Endothelial cell of umbilical vein (primary cell): ENCODE measurements around the gene BHLHA15. TPM values are rescaled to one million over a fixed set of nuclear protein-coding genes. Genes with fewer than 3 reads are reported as not detected.

Source experiments
- BruUV-seq: library from RNA; stranded (reverse); fragments of 400-500 nt; replicated peaks from 2 replicates; lab custom pipeline; 2021; lab: Mats Ljungman, UMichigan
- CTCF ChIA-PET: fragments of 300-600, 350-600 bp; sonication (Branson Sonifier 250); formaldehyde crosslinking; loops from one replicate; lab custom pipeline; 2021; ENCODE audit warnings: antibody characterized with exemption, inconsistent platforms; lab: Charles Lee
- POLR2A ChIA-PET: fragments of 300-600, 350-600 bp; sonication (Branson Sonifier 250); formaldehyde crosslinking; loops from one replicate; lab custom pipeline; 2021; ENCODE audit warnings: antibody characterized with exemption, inconsistent platforms; lab: Charles Lee
- DNase-seq: peaks from one replicate; pipeline ENCODE4 v3.0.0-alpha.2; 2011; ENCODE audit warnings: low read depth, low spot score
- FAIRE-seq: peaks from 2 replicates; lab custom pipeline; 2011; peaks lifted over from hg19 to GRCh38; lab: Jason Lieb, UNC
- H2AFZ ChIP-seq: 2 replicates; pipeline ENCODE4 v1.6.0; 2012; ENCODE audit warnings: low read depth, low read length, control low read depth, inconsistent platforms
- H3K27ac ChIP-seq: 2 replicates; pipeline ENCODE4 v1.5.1; 2011; ENCODE audit warnings: low read depth, mild to moderate bottlenecking, control low read depth, low read length, moderate library complexity; ENCODE audit not compliant: insufficient read depth
- H3K27me3 ChIP-seq, 2 experiments: 2 replicates each; pipeline versions ENCODE4 v1.6.0 to v1.6.1; 2011; ENCODE audit warnings: low read length in 2 of 2, mixed read lengths in 1 of 2; ENCODE audit not compliant: control insufficient read depth in 2 of 2, insufficient read depth in 2 of 2
- H3K36me3 ChIP-seq, 2 experiments: 2 replicates in 1 of 2; 3 replicates in 1 of 2; pipeline ENCODE4 v1.5.1; 2011; ENCODE audit warnings: low read length in 2 of 2, mild to moderate bottlenecking in 1 of 2, moderate library complexity in 1 of 2; ENCODE audit not compliant: control insufficient read depth in 2 of 2, insufficient read depth in 2 of 2; ENCODE audit errors: extremely low read depth in 1 of 2
- H3K4me1 ChIP-seq: 3 replicates; pipeline ENCODE4 v1.5.1; 2011; ENCODE audit warnings: mild to moderate bottlenecking, low read length; ENCODE audit not compliant: control insufficient read depth, insufficient read depth; ENCODE audit errors: extremely low read depth
- H3K4me2 ChIP-seq: 2 replicates; pipeline ENCODE4 v1.6.1; 2011; ENCODE audit warnings: low read length, control low read depth, mixed read lengths; ENCODE audit not compliant: insufficient read depth
- H3K4me3 ChIP-seq, 3 experiments: fragments of 200-600 bp in 1 of 3; sonication (generic), shearing (Covaris generic) in 1 of 3; replicated peaks in 1 of 3; 2 replicates each; pipeline ENCODE4 v1.5.1; 2011 to 2016; ENCODE audit warnings: control low read depth in 3 of 3, low read length in 3 of 3, mild to moderate bottlenecking in 2 of 3, inconsistent platforms in 1 of 3, low read depth in 1 of 3, moderate library complexity in 1 of 3; ENCODE audit not compliant: insufficient read depth in 1 of 3
- H3K79me2 ChIP-seq: 2 replicates; pipeline ENCODE4 v1.6.0; 2012; ENCODE audit warnings: low read length, inconsistent platforms; ENCODE audit not compliant: control insufficient read depth, insufficient read depth
- H3K9ac ChIP-seq: replicated peaks from 2 replicates; pipeline ENCODE3; 2011; ENCODE audit warnings: low read length, control low read depth; ENCODE audit not compliant: insufficient read depth; ENCODE audit errors: extremely low read depth
- H3K9me1 ChIP-seq: replicated peaks from 3 replicates; pipeline ENCODE4 v1.6.0; 2011; ENCODE audit warnings: mild to moderate bottlenecking, low read length; ENCODE audit not compliant: control insufficient read depth, insufficient read depth; ENCODE audit errors: extremely low read depth
- H3K9me3 ChIP-seq: replicated peaks from 2 replicates; pipeline ENCODE4 v1.5.1; 2012; ENCODE audit warnings: low read length, inconsistent platforms; ENCODE audit not compliant: control insufficient read depth, insufficient read depth
- H4K20me1 ChIP-seq: replicated peaks from 2 replicates; pipeline ENCODE3; 2011; ENCODE audit warnings: mild to moderate bottlenecking, low read length; ENCODE audit not compliant: control insufficient read depth, insufficient read depth; ENCODE audit errors: extremely low read depth
- CTCF ChIP-seq, 2 donors: IDR thresholded peaks; 1 replicate in 1 of 2; 2 replicates in 1 of 2; pipeline ENCODE4 v1.5.1; 2011; ENCODE audit warnings: low read length in 2 of 2, mild to moderate bottlenecking in 2 of 2, moderate library complexity in 2 of 2, control low read depth in 1 of 2, inconsistent platforms in 1 of 2, low read depth in 1 of 2; ENCODE audit not compliant: insufficient read depth in 1 of 2; ENCODE audit errors: extremely low read depth in 1 of 2
- EZH2 ChIP-seq: IDR thresholded peaks from 2 replicates; pipeline ENCODE4 v1.6.1; 2012; ENCODE audit warnings: borderline replicate concordance, low read depth, mild to moderate bottlenecking, moderate library complexity, low read length, inconsistent platforms; ENCODE audit not compliant: severe bottlenecking
- FOS ChIP-seq: IDR thresholded peaks from 2 replicates; pipeline ENCODE4 v1.6.1; 2011; ENCODE audit warnings: mild to moderate bottlenecking, low read length, moderate library complexity, borderline replicate concordance; ENCODE audit not compliant: insufficient read depth
- GATA2 ChIP-seq: IDR thresholded peaks from 2 replicates; pipeline ENCODE4 v1.7.0; 2011; ENCODE audit warnings: low read depth, mild to moderate bottlenecking, moderate library complexity, mixed read lengths, low read length; ENCODE audit not compliant: insufficient read length, insufficient read depth
- JUN ChIP-seq: IDR thresholded peaks from 2 replicates; pipeline ENCODE4 v1.6.1; 2011; ENCODE audit warnings: borderline replicate concordance, low read depth; ENCODE audit not compliant: insufficient read length, insufficient read depth
- MYC ChIP-seq: IDR thresholded peaks from one replicate; pipeline ENCODE4 v1.6.1; 2011; ENCODE audit warnings: mild to moderate bottlenecking, low read depth, low read length
- POLR2A ChIP-seq: IDR thresholded peaks from 2 replicates; pipeline ENCODE4 v1.6.1; 2012; ENCODE audit warnings: low read depth, mild to moderate bottlenecking, control low read depth, low read length
- POLR2AphosphoS5 ChIP-seq: IDR thresholded peaks from 2 replicates; pipeline ENCODE4 v1.6.1; 2012; ENCODE audit warnings: low read depth, mild to moderate bottlenecking, control low read depth, low read length, moderate library complexity; ENCODE audit not compliant: insufficient read depth
- dilution Hi-C: fragments of 300-500 bp; cut with MboI; formaldehyde crosslinking; loops from one replicate; pipeline ENCODE4 v1.15.0; 2019; ENCODE audit warnings: low sequenced_read_pairs; ENCODE audit not compliant: extremely low pct_ligation_motif_present
- intact Hi-C: fragments of 100-400 bp; cut with micrococcal nuclease; formaldehyde crosslinking; loops from one replicate; pipeline ENCODE4 v1.10.0; 2022
- polyA plus RNA-seq, 4 experiments: library from polyadenylated mRNA; depleted of rRNA in 3 of 4; stranded (reverse) in 3 of 4; unstranded in 1 of 4; fragments of >200 nt; gene quantifications; 2 replicates each; pipeline versions ENCODE4 v1.2.1 to v1.2.3, GENCODE V29; 2011 to 2012; ENCODE audit warnings: missing spikeins in 1 of 4
- total RNA-seq: library from RNA; stranded (reverse); gene quantifications from 2 replicates; pipeline ENCODE4 v1.2.3, GENCODE V29; 2021
- TF ChIP-seq, protein P1 (sequence below): IDR thresholded peaks from 2 replicates; pipeline ENCODE4 v1.6.1; 2011; ENCODE audit not compliant: insufficient read depth, insufficient read length

BHLHA15 gene
- total and polyA plus RNA-seq, 2 donors (not counting 3 experiments of a cell fraction or from before 2014, with no cell fraction given): 0.81 to 1.2 TPM

- no peak overlapping the region for H3K4me3 ChIP-seq
- no peak overlapping the region for H3K4me2 ChIP-seq
- H3K36me3 ChIP-seq: peaks cover 2 to 33% of the 10 kb centered on the region in 2 experiments
- intact Hi-C loops: no loop called here
- no peak overlapping the region for H3K9ac ChIP-seq
- H3K27ac ChIP-seq: no peak overlapping the region
- H2AFZ ChIP-seq: no peak overlapping the region
- H3K9me3 ChIP-seq: no peaks in the 10 kb centered on the region
- H3K4me1 ChIP-seq: no peaks in the 10 kb centered on the region
- no peaks in the 10 kb centered on the region for H3K27me3 ChIP-seq
- ChIA-PET POLR2A (no interaction called here), CTCF (interaction anchor here (1.1 to 1.2 kb wide), 2 partner anchors 13 to 59 kb away, joined by 3 read pairs; no protein-coding TSS in a partner anchor)
- H3K79me2 ChIP-seq: no peaks in the 10 kb centered on the region
- H3K9me1 ChIP-seq: no peaks in the 10 kb centered on the region
- no peak for FAIRE-seq
- TF ChIP-seq POLR2AphosphoS5 (no peak), EZH2 (no peak), CTCF (IDR thresholded peaks at IDR 0.05; ENCODE audit: extremely low read depth in 1 of 2, insufficient read depth in 1 of 2, low read depth in 1 of 2, low read length in 2 of 2) (no peak), FOS (no peak), JUN (no peak), POLR2A (no peak), GATA2 (no peak), MYC (no peak)
- TF ChIP-seq, protein P1, sequence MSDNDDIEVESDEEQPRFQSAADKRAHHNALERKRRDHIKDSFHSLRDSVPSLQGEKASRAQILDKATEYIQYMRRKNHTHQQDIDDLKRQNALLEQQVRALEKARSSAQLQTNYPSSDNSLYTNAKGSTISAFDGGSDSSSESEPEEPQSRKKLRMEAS: no peak
- no peaks in the 10 kb centered on the region for H4K20me1 ChIP-seq
- dilution Hi-C loops: no loop called here
- no TSS peak for BruUV-seq
- no peak for DNase-seq
Observed at GRCh38 chr7:98227939-98228338, 16.7 kb downstream of the BHLHA15 start.
